GM12873 (cell line): ENCODE data around the gene MUC16.

Source experiments
- TF ChIP-seq, protein P1 (sequence below): IDR thresholded peaks from 2 replicates; pipeline ENCODE4 v1.5.1; 2012; ENCODE audit warnings: low read depth, mild to moderate bottlenecking, moderate library complexity, low read length, control low read depth; ENCODE audit not compliant: insufficient read depth; ENCODE audit errors: missing control alignments

MUC16 gene

DNA sequence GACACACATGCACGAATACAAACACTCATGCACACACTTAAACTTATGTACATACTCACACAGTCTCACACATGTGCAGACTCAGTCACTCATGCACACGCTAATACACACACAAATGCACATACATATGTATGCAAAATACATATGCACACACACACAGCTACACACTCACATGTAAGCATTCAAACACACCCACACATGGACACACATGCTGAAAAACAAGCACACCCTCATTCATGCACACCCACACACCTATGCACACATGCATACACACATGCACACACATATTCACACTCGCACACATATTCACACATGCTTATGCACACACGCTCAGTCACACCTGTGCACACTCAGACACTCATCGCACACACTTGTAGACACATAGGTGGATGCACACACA is 9.3 kb downstream of the MUC16 start:
- TF ChIP-seq, protein P1, sequence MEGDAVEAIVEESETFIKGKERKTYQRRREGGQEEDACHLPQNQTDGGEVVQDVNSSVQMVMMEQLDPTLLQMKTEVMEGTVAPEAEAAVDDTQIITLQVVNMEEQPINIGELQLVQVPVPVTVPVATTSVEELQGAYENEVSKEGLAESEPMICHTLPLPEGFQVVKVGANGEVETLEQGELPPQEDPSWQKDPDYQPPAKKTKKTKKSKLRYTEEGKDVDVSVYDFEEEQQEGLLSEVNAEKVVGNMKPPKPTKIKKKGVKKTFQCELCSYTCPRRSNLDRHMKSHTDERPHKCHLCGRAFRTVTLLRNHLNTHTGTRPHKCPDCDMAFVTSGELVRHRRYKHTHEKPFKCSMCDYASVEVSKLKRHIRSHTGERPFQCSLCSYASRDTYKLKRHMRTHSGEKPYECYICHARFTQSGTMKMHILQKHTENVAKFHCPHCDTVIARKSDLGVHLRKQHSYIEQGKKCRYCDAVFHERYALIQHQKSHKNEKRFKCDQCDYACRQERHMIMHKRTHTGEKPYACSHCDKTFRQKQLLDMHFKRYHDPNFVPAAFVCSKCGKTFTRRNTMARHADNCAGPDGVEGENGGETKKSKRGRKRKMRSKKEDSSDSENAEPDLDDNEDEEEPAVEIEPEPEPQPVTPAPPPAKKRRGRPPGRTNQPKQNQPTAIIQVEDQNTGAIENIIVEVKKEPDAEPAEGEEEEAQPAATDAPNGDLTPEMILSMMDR = no peak

DNA sequence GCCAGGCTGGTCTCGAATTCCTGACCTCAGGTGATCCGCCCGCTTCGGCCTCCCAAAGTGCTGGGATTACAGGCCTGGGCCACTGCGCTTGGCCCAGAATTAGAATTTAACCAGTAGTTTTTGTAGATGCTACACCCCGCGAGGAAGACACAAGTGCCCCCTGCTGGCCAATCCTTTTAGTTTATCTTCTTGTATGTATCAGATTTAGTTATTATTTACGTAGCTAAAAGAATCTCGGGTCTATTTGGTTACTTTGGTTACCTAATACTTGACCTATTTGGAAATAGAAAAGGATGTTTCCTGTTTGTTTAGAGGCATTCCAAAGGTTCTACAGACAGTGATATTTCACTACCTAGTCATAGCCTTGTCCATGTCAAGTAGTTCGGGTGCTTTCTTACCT is 22.0 kb downstream of the MUC16 start:
- TF ChIP-seq, protein P1 = no peak

DNA sequence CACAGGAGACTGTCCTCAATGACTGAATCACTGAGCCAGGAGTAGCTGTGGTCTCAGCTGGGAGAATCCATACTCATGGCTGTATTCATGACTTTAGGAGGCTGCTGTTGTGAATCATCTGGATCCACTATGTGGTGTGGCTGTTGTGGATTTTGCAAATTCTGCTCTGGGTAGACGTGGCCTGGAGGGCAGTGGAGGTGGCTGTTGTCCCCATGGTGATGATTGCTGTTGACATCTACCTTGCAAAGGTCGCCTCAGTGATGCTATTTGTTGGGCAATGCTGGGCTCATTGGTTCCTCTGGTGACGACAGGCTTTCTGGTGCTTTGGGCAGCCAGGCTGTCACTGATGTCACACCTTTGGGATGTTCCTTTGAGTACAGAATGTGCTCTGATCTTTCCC is 23.9 kb downstream of the MUC16 start:
- TF ChIP-seq, protein P1 = no peak

DNA sequence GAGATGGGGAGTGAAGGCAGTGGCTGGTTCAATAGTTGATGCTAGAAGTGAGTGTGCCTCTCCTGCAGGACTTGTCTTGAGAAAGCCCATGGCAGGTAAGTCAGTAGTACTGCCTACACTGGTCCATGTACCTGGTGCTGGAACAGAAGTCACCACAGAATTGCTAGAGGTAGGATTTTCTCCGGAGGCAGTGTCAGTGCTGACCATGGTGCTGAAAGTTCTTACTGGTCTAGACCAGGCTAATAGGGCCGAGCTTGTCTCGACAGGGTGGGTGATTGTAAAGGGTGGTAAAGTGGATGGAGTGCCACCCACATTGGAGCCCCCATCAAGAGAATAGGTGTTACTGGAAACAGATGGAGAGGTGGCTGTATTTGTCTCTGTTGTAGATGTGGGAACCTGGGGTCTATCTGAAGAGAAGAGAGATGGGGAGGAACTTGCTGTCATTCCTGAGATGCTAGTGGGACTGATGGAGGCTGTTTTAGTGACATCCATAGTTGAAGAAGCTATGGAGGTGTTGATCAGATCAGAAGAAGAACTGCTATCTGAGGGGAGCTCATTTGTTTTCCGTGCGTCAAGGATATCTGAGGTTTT is 36.6 kb downstream of the MUC16 start:
- TF ChIP-seq, protein P1 = no peak

DNA sequence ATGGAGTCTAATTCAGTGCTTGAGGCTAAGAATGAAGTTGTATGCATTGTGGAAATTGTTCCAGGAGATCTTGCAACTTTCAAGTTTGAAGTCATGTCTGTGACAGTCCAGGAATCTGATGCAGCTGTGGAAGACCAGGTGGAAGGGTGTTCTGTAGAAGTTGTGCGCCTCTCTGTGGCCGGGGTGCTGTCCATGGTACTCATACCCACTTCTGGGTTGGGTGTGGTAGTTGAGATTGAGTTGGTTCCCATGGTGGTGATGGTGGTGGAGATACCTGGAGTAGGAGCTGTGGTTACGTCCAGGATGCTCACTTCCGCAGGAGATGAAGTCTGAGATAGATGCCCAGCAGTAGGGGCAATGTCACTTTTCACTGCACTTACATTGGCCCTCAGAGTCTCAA is 44.3 kb downstream of the MUC16 start:
- TF ChIP-seq, protein P1 = no peak
